Spleen (tissue), 7 donors: ENCODE results near the gene C3orf20.

Experiments used
- POLR2A ChIP-seq, 3 donors: fragments of 450-650 bp; IDR thresholded peaks; one replicate each; pipeline ENCODE4 v1.5.1; 2017; ENCODE audit warnings: antibody characterized with exemption in 3 of 3, mild to moderate bottlenecking in 1 of 3
- TF ChIP-seq, protein P1 (sequence below), 11 experiments: fragments of 200-600 bp in 7 of 11; fragments of 450-650 bp in 4 of 11; sonication (generic) in 4 of 11; IDR thresholded peaks in 8 of 11; conservative IDR thresholded peaks in 3 of 11; 1 replicate in 7 of 11; 2 replicates in 4 of 11; pipeline versions ENCODE4 v1.4.0 to v1.8.0; 2016 to 2021; ENCODE audit warnings: antibody characterized with exemption in 11 of 11, inconsistent platforms in 4 of 11, mild to moderate bottlenecking in 1 of 11
- donor health status: DM: no; HTN: no; CAD: no; lungs with moderate emphysema.
- donor health status: DM: no; HTN: no; CAD: no.
- donor health status: DM: no; HTN: no; CAD: no.

DNA sequence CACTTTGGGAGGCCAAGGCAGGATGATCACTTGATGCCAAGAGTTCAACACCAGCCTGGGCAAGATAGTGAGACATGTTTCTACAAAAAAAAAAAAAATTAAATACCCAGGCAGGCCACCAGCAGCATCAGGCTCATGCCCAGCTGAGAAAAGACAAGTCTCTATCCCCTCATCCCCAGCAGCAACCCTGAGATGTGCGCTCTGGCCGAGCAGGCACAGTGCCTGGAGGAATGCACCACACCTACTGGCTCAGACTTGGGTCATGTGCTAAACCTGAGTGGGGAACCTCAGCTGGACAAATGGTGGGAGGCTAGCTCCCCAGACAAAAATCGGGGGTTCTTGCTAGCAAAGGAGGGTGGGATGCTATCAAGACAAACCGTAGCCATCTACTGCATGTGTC, 33.6 kb upstream of the C3orf20 start:
- TF ChIP-seq POLR2A (IDR thresholded peaks at IDR 0.05): no peak
- TF ChIP-seq, protein P1, sequence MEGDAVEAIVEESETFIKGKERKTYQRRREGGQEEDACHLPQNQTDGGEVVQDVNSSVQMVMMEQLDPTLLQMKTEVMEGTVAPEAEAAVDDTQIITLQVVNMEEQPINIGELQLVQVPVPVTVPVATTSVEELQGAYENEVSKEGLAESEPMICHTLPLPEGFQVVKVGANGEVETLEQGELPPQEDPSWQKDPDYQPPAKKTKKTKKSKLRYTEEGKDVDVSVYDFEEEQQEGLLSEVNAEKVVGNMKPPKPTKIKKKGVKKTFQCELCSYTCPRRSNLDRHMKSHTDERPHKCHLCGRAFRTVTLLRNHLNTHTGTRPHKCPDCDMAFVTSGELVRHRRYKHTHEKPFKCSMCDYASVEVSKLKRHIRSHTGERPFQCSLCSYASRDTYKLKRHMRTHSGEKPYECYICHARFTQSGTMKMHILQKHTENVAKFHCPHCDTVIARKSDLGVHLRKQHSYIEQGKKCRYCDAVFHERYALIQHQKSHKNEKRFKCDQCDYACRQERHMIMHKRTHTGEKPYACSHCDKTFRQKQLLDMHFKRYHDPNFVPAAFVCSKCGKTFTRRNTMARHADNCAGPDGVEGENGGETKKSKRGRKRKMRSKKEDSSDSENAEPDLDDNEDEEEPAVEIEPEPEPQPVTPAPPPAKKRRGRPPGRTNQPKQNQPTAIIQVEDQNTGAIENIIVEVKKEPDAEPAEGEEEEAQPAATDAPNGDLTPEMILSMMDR (IDR thresholded peaks at IDR 0.05 in 8 of 11, conservative IDR thresholded peaks at IDR 0.05 in 3 of 11): no peak
